ENCODE results near the gene B3GNT2. TPM values are rescaled to one million over a fixed set of nuclear protein-coding genes. Genes with fewer than 3 reads are reported as not detected.

The B3GNT2 gene
- total and polyA plus RNA-seq, 9 of the 15 experiments (the other 6 are each of a cell fraction or from before 2014, with no cell fraction given): 6.0 to 38.9 (median 25.0) TPM

GRCh38 chr2:62202019-62202722 lies 6.3 kb downstream of the B3GNT2 start (continued):
- TF ChIP-seq REST (IDR thresholded peaks at IDR 0.05; ENCODE audit: borderline replicate concordance) (peak; percentile 10; the same call in 1 of the 2 replicates), REST (CRISPR knock-in tag; IDR thresholded peaks at IDR 0.05; ENCODE audit: low read depth) (no peak), BDP1 (IDR thresholded peaks at IDR 0.05; ENCODE audit: insufficient read depth, insufficient read length) (no peak), ZNF407 (IDR thresholded peaks at IDR 0.05; ENCODE audit: low read depth) (no peak), SRSF9 (IDR thresholded peaks at IDR 0.05; ENCODE audit: borderline replicate concordance, low read depth, low read length) (no peak), MAFG (tag; conservative IDR thresholded peaks at IDR 0.05) (no peak), MBD2 (IDR thresholded peaks at IDR 0.05; ENCODE audit: borderline replicate concordance, low read depth) (no peak), ZFP1 (CRISPR knock-in tag; IDR thresholded peaks at IDR 0.05) (no peak), ELF1 (tag; IDR thresholded peaks at IDR 0.05) (no peak), RBM34 (IDR thresholded peaks at IDR 0.05; ENCODE audit: borderline replicate concordance, insufficient read depth, low read length) (no peak)

Measured in K562 (cell line).